Measurements from ENCODE around the gene DCPS.
A peak's percentile ranks its signal among the peaks of the same experiment; 100 is the strongest.
"Not testable (repeated sequence)": the region's sequence is repeated elsewhere in the genome, so short reads cannot be mapped to it uniquely, and the experiment has no call there.

DCPS gene, protein sequence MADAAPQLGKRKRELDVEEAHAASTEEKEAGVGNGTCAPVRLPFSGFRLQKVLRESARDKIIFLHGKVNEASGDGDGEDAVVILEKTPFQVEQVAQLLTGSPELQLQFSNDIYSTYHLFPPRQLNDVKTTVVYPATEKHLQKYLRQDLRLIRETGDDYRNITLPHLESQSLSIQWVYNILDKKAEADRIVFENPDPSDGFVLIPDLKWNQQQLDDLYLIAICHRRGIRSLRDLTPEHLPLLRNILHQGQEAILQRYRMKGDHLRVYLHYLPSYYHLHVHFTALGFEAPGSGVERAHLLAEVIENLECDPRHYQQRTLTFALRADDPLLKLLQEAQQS

DNA sequence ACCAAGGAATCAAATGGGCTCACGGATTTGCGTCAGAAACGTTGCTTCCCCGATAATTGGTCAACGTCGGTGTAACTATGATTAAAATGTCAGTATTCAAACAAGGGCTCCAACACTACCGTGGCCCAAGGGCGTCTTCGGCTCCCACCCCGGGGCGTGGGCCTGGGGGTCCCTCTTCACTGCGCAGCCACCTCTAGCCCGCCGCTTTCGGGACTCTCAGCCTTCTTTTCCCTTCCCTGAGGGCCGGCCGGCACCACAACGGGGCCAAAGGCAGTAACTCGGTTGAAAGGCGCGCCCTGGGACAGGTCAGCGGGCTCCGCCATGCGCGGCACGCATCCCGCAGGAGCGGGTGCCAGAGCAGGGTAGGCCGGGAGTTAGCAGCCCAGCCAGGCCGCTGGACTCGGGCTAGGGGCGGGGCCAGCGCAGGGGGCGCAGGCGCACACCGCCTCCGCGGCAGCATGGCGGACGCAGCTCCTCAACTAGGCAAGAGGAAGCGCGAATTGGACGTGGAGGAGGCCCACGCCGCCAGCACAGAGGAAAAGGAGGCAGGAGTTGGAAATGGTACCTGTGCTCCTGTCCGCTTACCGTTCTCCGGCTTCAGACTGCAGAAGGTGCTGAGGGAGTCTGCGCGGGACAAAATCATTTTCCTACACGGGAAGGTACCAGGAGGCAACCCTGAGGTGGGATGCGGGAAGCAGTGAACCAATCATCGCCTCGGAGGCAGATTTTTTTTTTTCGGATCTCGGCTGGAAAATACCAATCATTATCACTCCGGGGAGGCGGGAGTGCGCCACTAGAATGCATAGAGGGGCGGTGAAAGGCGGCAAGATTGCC, at the start of gene DCPS:
DCPS (plus strand) TSS at position 438 of the 834 bp plus-strand sequence; CDS start at position 459, 21 bp downstream.
- DNase-seq, result no peak

DNA sequence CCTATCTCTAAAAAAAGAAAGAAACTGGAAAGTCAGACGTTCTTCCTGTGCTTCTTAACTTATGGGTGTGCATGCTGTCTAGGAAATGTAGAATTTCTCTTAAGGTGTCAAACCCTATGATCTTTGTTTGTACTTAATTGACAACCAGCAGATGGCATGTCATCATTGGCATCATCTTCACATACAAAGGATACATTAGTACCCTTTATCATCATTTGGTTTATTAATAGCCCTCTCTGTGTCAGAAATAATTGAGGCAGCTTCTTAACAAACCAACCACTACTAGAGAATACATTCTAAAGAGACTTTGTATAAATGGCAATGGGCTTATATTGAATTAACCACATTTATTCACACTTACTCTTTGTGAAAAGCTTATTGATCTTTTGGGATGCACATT, 49.0 kb upstream of the DCPS start:
- no peak for DNase-seq

DNA sequence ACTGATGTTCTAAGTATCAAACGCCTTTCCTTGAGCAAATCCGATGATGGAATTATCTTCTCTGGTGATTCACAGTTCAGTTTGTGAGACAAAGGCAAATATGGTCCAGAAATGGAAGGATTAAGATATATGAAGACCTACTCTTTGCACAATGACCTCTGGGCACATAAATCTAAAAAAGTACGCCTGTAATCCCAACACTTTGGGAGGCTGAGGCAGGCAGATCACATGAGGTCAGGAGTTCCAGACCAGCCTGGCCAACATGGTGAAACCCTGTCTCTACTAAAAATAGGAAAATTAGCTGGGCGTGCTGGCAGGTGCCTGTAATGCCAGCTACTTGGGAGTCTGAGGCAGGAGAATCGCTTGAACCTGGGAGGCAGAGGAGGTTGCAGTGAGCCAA, 48.4 kb upstream of the DCPS start:
- not testable (repeated sequence) for DNase-seq

DNA sequence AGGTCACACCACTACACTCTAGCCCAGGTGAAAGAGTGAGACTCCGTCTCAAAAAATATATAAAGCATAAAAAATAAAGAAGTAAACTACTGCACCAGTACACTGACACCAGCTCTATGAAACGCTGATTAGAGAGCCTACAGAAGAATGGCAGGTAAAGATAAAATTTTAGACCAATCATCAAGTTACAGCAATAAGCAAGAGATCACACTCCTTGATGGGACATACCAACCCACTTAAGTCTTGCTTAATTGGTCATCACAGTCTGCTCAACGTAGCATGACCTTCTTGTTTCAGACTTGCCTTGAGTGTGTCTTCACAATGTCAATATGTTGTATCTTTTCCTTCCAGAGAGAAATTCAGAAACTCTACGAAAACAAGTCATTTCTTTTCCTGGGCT, 47.6 kb upstream of the DCPS start:
- DNase-seq, result no peak

DNA sequence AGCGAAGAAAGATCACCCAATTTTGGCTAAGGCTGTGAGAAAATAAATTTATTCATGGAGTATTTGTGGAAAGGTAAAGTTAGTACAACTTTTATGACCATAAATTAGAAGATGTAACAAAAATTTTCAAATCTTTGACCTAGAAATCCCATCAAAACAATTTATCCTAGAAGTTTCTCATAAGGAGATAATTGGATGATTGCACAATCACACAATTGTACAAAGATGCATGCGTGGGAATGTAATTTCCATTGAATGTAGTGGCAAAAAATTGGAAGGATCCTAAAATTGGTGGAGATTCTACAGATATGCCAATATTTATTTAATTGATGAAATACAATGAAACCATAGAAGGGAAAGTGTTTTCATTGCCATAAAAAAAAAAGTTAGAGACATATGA, 46.7 kb upstream of the DCPS start:
- DNase-seq, result no peak

DNA sequence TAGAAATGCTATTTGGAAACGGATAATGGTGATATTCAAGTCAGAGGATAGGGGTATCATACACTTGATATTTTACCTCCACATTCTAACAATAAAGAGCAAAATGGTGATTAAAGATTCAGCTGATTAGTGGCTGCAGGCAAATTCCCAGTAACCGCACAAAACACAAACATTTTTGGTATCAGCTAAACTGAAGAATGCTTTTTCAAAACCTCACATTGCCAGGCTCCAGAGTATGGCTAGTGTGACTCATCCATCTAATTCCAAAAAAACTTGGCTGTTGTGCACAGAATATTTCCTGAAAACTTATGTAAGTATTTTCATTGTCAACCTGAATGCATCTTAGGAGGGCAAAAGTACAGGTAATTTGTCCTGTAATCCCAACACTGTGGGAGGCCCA, 46.1 kb upstream of the DCPS start:
- no peak for DNase-seq

DNA sequence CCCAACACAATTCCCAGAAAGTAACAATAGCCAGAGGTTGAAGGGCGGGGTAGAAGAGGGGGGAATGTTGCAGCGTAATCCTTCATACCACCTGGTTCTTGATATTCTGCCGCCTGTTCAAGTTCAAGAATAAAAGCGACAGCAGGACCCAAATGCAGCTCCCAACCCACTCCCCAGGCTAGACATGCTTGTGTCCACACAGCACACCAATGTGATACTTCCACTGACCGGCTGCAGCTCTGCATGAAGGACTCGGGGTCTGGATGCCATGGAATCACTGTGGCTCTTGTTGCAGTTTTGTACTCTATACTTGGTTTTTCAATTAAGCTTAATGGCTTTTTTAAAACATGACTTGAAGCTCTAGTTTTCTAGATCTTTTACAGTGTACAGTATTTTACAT, 41.6 kb upstream of the DCPS start:
- DNase-seq, result no peak

DNA sequence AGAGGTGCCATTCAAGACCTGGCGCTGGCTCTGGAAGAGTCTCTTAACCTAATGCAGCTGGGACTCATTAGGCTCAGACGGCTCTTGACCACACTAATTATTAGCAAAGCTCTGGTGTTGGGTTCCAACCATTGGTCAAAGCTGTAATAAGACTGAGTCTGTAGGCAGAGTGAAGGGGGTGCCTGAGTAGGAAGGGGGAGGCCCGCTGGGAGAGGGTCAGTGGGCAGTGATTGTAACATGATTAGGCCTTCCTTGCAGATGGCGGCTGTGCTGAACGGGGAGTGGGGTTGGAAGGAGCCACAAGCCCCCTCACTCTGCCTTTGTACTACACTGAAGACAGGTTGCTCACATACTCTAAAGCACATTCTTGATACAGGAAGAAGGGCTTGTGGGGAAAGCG, 40.4 kb upstream of the DCPS start:
- DNase-seq, result no peak

DNA sequence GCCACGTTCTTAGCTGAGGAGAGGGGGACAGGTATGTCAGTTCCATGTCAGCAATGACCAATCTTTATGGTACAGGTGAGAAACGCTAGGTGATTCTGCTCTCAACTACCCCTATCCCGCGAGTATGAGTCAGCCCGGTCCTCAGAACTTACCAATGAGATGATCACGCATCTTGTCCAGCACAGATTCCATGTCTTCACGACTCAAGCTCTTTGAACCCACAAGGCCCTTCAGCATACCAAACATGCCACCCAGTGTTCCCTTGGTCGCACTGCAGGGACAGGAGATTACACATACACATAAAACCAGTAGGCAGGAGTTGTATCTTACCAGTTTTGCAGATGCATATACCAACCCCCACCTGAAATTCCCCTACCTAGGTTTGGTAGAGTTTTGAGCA, 38.0 kb upstream of the DCPS start:
- DNase-seq, result no peak

DNA sequence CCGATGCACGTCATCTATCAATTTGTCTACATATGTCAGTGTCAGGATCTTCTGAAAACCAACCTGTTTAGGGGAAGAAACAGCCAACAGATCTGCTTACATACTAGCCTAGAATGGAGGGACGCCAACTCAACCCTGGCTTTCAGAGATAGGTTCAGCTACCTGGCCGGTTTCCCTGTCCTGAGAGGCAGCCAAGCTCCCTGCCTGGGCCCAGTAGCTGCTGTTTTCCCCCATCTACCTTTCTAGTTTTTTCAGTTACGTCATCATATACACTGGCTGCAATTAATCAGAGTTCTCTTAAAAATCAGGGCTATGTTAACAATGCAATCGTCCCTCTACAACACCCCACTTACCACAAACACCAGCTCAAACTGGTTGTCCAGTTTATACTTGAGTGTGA, 36.2 kb upstream of the DCPS start:
- DNase-seq, result no peak

DNA sequence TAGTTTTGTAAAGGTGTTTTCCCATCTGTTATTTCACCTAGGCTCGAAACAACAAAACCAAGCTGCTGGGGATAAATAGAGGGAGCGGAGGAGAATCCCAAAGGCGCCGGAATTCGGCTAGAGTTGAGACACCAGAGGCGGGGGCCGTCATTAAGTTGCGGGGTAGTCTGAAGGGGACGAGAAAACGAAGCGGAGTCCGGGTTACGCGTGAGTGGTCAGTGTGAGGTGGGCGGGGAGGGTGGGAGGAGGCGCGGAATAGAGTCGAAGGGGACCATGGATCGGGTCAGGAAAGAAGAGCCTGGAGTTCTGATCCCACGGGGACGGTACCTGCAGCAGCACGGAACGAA, 35.5 kb upstream of the DCPS start:
- no peak for DNase-seq

DNA sequence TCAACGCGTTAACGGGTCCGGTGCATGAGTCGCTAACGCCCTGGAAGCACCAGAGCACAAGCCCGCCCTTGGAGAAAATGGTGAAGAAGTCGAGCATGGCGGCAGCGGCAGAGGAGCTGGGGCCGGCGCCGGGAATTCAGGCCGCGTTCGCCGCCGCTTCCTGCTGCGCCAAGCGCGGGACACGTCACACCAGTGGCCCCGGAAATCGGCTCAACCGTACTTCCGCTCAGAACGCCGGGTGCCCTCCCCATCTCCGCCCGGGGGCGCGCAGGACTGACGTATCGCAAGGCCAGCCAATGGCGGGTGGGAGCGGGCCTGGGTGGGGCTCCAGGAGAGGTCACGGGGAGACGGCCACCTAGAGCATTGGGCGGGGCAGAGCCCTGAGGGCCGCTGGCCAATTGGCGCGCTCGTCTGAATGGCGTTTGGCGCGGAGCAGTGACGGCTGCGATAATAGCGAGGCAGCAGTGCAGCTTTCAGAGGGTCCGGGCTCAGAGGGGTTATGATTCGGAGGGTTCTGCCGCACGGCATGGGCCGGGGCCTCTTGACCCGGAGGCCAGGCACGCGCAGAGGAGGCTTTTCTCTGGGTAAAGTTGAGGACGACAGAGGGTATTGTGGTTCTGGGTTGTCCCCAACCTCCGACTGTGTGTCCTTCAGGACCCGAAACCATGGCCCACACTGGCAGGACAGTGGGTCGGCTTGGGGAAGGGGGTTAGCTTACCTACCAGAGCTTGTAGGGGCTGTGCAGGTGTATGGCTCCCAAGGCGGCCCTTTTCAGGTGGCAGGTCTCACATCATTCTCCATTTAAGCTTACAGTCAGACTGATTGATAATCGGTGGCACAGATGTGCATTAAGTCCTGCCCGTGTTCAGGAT, 34.9 kb upstream of the DCPS start, which contains the start of the genes FOXRED1 and SRPRA:
FOXRED1 (plus strand) TSS at position 447 of the 872 bp plus-strand sequence; CDS start at position 500, 53 bp downstream.
SRPRA (minus strand) TSS at position 188 of the 872 bp plus-strand sequence; CDS start at position 97, 91 bp downstream.
- DNase-seq, result peak; percentile 93

DNA sequence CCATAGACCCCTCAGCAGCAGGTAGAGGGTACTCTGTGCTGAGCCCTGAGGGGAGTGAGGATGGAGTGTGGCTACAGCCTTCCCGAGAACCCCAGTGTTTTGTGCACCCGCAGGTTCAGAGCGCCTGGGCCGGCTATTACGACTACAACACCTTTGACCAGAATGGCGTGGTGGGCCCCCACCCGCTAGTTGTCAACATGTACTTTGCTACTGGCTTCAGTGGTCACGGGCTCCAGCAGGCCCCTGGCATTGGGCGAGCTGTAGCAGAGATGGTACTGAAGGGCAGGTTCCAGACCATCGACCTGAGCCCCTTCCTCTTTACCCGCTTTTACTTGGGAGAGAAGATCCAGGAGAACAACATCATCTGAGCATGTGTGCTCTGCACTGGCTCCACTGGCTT, 26.5 kb upstream of the DCPS start:
- no peak for DNase-seq

DNA sequence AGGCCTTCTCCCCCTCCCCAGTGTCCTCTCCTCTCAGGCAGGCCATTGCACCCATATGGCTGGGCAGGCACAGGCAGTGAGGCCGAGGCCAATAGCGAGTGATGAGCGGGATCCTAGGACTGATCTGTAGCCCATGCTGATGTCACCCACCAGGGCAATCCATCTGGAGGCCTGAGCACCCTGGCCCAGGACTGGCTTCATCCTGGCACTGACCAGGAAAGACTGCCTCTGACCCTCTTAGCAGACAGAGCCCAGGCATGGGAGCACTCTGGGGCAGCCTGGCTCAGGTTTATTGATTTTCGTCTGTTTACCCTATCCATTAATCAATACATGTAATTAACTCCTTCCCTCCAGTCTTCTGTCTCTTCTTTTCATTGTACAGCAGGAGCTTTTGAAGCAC, 26.1 kb upstream of the DCPS start:
- no peak for DNase-seq

DNA sequence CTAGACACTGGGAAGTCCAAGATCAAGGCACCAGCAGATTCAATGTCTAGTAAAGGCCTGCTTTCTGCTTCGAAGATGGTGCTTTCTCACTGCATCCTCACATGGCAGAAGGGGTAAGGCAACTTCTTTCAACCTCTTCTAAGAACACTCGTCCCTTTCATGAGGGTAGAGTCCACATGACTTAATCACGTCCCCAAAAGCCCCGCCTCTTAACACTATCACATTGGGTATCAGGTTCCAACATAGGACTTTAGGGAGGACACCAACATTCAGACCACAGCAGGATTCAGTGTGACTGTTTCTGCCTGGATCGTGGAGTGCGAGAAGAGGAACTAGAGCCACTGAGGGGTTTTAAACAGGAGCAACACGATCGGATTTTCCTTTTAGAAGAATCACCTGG, 24.7 kb upstream of the DCPS start:
- no peak for DNase-seq

DNA sequence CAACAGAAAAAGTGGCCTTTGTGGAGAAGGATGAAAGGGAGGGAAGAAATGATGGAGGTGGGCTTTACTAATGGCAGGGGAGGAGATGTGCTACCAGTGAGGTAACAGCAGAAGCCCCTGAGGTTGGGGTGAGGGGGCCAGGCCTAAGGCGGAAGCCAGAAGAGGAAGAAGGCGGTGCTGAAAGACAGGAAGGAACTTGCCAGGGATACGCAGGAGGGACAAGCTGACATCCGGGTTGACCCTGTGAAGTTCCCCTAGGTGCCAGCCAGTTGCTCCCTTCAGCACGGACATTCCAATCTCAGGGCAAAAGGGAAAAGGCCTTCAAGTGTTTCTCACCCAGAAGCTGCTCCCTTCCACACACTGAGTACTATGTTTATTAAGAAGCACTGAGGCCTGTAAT, 23.3 kb upstream of the DCPS start:
- no peak for DNase-seq

DNA sequence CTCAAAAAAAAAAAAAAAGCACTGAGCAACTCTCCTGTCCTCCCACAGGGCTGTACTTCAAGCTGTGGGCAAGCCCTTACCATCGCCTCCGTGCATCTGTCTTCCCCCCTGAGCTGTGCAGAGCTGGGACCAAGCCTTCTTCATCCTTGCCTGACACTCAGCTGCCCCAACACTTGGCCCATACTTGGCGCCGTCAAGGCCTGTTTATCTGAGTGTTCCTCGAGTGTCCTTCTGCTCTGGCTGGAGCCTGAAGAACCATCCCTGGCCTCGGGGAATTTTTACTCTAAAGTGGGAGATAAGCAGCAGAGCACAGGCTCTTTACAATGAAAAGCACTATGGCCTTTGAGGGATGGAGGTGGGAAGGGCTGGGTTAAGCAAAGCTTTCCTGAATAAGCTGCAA, 22.6 kb upstream of the DCPS start:
- no peak for DNase-seq

DNA sequence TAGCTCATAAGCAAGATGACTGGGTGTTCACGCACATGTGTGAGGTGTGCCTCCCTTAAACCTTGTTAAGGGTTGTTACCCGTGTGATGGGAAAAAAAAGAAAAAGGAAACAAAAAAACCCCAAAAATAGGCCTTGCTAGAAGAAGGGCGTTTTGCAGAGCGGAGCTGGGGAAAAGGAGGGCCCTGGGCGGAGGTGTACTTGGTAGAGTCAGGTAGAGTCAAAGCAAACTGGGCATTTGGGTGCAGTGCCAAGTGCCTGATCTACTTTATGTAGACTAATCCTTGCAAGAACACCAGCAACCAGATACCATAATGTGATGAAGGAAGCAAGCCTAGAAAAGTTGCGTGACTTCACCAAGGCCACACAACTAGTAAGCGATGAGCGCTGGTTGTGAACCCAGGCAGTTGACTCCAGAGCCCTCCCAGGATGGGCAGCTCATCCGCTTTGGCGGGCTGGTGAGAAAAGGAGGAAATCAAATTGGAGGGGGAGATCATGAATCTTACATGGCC, 22.1 kb upstream of the DCPS start:
- no peak for DNase-seq

DNA sequence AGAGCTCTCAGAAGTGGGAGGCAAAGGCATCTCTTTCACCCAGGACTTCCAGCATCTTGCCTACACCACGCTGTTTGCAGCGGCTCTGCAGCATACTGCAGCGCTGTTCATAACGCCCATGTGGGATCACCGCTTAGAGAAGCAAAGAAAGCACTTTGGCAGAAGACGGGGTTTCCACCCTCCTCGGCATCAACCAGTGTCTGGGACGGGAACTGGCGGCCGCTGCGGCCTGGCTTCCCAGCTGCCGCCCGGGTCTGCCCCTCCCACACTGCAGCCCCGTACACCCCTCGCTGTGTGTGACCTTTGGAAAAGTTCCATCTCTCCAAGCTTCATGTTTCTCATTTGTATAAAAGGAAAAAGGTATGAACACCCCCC, 21.5 kb upstream of the DCPS start:
- no peak for DNase-seq

DNA sequence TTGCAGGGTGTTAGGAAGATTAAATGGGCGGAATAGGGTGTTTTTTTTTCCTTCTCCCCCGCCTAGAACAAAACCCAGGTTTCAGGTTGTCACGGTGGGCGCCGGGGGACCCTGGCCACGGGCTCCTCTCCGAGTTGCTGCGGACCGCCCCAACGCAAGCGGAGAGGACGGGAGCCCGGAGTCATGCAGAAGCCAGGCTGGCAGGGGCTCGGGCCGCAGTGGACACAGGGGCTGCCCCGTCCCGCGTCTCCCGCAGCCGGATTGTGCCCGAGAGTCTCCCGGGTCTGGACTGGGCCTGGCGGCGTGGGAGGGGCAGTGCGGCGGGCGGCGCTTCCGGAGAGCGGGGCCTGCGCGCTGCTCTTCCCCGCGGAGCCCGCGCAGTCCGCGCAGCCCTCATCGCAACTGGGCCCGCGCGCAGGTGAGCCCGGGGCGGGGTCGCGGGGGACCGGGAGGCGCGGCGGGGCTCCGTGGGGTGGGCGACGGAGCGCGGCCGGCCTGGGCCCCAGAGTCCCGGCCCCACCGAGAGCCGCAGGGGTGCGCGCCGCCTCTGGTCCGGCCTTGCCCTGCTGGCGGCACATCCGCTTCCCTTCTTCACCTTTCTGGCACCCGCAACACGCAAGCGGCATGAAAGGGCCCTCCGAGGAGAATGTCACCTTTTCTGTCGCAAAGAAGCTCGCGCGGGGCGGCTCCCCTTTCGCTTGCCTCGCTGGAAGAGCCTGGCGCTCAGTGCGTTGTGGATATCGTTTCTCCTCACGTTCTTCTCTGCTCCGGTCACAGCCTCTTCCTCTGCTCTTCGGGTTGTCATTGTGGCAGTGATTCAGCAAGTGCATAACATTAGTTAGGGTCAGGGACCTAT, 20.9 kb upstream of the DCPS start, which contains the start of gene TIRAP:
TIRAP (plus strand) TSS at position 358 of the 856 bp plus-strand sequence. CDS start 7,802 bp downstream, outside the sequence.
- DNase-seq, result no peak

DNA sequence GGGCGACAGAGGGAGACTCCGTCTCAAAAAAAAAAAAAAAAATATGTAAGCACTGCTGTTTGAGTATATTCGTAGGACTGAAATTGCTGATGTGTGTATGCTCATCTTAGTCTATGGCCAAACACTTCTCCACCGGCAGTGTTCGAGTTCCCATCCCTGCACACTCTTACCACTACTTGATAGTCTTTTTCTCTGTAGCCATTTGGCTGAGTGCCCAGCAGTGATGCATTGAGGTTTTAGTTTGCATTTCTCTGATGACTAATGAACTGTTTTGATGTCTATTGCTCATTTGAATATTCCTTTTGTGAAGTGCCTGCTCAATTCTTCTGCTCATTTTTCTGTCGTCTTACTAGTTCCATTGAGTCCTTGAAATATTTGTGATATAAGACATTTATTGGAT, 19.0 kb upstream of the DCPS start:
- peak; percentile 45 for DNase-seq

DNA sequence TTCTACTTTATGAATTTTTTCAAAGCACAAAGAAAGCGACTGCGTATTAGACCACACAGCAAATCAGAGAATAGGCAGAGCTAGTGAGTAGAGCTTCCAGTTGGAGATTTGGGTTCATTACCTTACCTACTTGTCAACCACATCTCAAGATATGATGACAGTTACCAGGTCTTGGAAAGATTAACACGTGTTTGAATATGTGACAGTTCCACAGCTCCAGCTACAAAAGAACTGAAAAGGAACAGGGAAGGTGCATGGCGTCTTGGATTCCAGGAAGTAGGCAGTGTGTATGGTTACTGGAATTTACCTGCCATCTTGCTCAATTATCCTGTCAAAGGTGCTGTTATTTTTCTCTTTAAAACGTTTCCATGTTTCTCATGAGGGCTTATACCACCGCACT, 15.6 kb upstream of the DCPS start:
- DNase-seq, result no peak

Measured in NCI-H2107 (cell line).